NCI-H1436 (cell line): Measurements from ENCODE around the gene FGFR3.
"Not testable (repeated sequence)": the region's sequence is repeated elsewhere in the genome, so short reads cannot be mapped to it uniquely, and the experiment has no call there.

Experiments used
- DNase-seq: peaks from one replicate; lab custom pipeline; 2025; lab: John Stamatoyannopoulos, UW

The FGFR3 gene

GRCh38 chr4:1819284-1819683 lies 26.2 kb downstream of the FGFR3 start:
- DNase-seq = no peak

GRCh38 chr4:1819816-1820215 lies 26.7 kb downstream of the FGFR3 start:
- no peak for DNase-seq

GRCh38 chr4:1821679-1822567 lies 28.8 kb downstream of the FGFR3 start:
- DNase-seq = no peak

- no peak for DNase-seq
Observed at GRCh38 chr4:1822568-1823544, 29.8 kb downstream of the FGFR3 start.

- no peak for DNase-seq
Observed at GRCh38 chr4:1823545-1823932, 30.4 kb downstream of the FGFR3 start.

- DNase-seq = no peak
Observed at GRCh38 chr4:1824746-1825145, 31.7 kb downstream of the FGFR3 start.

- DNase-seq = no peak
Observed at GRCh38 chr4:1825326-1825725, 32.2 kb downstream of the FGFR3 start.

- DNase-seq = no peak
Observed at GRCh38 chr4:1826531-1827350, 33.6 kb downstream of the FGFR3 start.

- DNase-seq = no peak
Observed at GRCh38 chr4:1830234-1830633, 37.1 kb downstream of the FGFR3 start.

GRCh38 chr4:1830642-1831228 lies 37.6 kb downstream of the FGFR3 start:
- DNase-seq = no peak

- no peak for DNase-seq
Observed at GRCh38 chr4:1831331-1831730, 38.2 kb downstream of the FGFR3 start.

GRCh38 chr4:1832690-1833089 lies 39.6 kb downstream of the FGFR3 start:
- no peak for DNase-seq

- no peak for DNase-seq
Observed at GRCh38 chr4:1833307-1834046, 40.4 kb downstream of the FGFR3 start.

GRCh38 chr4:1834047-1834775 lies 41.1 kb downstream of the FGFR3 start:
- DNase-seq = no peak

GRCh38 chr4:1835836-1836235 lies 42.7 kb downstream of the FGFR3 start:
- not testable (repeated sequence) for DNase-seq

GRCh38 chr4:1836650-1837049 lies 43.6 kb downstream of the FGFR3 start:
- DNase-seq = no peak

GRCh38 chr4:1837069-1837468 lies 44.0 kb downstream of the FGFR3 start:
- DNase-seq = no peak

- no peak for DNase-seq
Observed at GRCh38 chr4:1839282-1839681, 46.2 kb downstream of the FGFR3 start.

GRCh38 chr4:1841201-1841886 lies 48.3 kb downstream of the FGFR3 start:
- no peak for DNase-seq

GRCh38 chr4:1841887-1842210 lies 48.8 kb downstream of the FGFR3 start:
- DNase-seq = no peak
